NCI-H69 (cell line): ENCODE measurements around the gene TMPRSS6.

ENCODE experiments used
- DNase-seq: peaks from one replicate; lab custom pipeline; 2025; lab: John Stamatoyannopoulos, UW

TMPRSS6 gene

DNA sequence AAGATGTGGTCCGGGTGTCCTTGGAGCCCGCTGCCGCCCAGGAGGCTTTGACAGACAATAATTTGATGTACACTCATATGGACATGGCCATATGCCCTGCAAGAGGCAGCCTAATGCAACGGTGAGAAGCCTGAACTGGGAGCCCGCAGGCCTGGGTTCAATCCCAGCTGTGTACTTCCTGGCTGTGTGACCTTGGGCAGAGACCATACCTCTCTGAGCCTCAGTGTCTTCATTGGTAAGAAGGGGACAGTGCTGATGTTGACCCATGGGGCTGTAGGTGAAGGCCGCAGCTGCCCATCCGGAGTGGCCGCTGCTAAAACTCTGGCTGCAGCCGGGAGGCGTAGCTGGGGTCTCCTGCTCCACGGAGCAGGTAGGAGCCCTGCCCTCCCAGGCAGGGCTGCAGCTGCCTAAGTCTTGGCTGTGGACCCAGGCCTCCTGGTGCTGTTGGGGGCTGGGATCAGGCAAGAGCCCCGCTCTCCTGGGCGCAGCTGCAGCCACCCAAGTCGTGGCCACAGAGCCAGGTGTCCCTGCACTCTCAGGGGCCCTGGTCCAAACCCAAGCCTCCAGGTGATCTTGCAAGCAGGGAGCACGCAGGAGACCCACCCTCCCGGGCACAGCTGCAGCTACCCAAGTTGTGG lies 31.3 kb upstream of the TMPRSS6 start:
- no peak for DNase-seq

DNA sequence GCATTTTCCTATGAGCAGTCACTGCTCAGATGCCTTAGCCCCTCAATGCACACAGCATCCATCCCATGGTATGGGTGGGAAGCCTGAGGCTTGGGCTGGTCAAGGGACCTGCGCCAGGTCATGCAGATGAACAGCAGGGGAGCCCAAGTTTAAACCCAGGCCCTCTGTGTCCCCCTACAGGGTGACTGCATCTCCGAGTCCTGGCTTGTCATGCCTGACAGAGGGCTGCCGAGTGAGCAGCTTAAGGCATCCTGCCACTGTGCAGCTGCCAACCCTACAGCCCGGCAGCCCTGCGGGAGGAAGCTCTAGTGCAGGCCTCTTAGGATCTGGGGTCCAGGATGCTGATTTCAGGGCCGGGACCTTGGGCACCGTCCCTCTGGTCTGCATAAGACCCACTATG lies 30.2 kb upstream of the TMPRSS6 start:
- DNase-seq, result no peak

DNA sequence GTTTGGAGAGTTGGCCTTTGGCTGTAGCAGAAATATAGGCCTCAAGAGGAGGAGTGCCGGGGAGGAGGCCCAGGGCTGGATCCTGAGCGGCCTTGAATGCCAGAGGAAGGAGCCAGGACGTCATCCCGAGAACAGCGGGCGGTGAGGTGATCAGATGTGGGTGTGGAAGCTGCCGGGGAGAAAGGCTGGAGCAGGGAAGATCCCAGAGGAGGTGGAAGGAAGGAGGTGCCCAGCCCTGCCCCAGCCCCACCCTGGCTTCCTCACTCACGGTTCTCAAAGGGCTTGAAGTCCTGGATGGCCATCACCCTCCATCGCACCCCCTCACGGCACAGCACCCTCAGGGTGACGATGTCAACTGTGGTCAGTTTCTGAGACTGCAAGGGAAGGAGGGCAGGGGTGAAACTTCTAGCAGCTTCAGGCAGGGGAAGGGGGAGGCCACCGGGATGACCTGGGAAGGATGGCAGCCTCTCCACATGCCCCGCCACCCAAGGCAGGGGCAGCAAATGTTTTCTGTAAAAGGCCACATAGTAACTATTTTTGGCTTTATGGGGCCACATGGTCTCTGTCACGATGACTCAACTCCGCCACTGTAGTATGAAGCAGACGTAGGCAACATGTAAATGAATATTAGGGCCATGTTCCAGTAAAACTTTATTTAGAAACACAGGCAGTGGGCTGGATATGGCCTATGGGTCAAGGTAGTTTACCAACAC lies 29.5 kb upstream of the TMPRSS6 start:
- DNase-seq, result no peak

DNA sequence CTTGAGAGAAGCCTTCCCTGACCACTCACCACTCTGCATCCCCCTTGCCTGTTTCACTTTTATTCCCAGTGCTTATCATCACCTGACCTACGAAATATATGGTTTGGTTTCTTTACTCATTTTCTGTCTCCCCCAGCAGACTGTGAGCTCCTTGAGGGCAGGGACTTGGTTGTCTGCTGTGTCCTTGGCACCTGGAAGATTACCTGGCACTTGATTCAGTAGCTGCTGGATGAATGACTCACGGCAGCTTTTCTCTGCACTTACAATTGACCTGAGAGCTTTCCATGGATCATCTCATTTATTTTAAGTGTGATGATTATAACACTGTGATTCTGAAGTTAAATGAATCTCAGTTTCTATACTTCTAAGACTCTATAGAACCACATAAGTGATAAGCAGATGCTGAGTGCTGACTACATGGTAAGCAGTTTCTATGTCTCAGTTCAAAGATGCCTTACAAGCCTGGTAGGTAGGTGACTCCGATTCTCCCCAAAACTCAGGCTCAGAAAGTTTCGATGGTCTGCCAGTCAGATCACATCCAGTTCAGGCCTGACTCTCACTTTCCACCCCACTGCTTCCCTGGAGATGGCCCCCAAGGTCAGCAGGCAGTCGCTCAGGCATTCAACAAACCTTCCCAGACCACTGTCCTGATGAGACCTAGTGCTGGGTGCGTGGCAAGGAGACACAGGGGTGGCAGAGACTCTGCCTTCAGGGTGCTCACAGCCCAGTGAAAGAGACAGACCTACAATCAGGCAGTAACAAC lies 28.6 kb upstream of the TMPRSS6 start:
- no peak for DNase-seq

GRCh38 chr22:37137131-37137530 lies 27.6 kb upstream of the TMPRSS6 start:
- no peak for DNase-seq

GRCh38 chr22:37135023-37135422 lies 25.5 kb upstream of the TMPRSS6 start:
- no peak for DNase-seq

DNA sequence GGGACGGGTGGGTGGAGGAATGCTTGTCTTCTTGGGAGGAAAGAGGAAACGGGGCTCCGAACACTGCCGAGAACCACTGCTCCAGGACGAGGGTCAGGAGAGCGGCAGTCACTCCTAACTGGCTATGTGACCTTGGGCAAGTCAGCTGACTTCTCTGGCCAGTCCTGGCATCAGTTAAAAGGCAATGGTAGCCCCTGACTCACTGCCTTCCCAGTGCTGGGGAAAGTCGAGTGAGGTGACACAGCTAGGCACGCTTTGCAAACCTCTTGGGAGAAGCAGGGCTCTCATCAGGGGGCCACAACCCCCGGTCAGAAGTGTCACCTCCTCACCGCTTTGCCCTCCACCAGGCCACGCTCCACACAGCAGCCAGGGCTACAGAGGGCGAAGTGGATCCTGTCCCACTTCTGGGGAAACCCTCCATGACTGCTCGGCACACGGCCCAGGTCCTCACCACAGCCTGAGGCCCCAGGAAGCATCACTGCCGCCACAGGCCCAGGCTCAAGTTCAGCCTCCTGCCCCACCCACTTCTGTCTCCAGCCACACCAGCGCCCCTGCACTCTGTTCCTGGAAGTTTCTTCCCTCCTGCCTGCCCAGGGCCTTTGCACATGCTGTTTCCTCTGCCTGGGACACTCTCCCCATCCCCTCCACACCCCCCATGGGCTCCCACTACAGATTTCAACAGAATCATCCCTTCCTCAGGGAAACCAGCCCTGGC lies 23.9 kb upstream of the TMPRSS6 start:
- no peak for DNase-seq

- no peak for DNase-seq
These were observed 23.3 kb upstream of the TMPRSS6 start for GRCh38 chr22:37132773-37133172.

- no peak for DNase-seq
These were observed 20.4 kb upstream of the TMPRSS6 start for GRCh38 chr22:37129866-37130441.

DNA sequence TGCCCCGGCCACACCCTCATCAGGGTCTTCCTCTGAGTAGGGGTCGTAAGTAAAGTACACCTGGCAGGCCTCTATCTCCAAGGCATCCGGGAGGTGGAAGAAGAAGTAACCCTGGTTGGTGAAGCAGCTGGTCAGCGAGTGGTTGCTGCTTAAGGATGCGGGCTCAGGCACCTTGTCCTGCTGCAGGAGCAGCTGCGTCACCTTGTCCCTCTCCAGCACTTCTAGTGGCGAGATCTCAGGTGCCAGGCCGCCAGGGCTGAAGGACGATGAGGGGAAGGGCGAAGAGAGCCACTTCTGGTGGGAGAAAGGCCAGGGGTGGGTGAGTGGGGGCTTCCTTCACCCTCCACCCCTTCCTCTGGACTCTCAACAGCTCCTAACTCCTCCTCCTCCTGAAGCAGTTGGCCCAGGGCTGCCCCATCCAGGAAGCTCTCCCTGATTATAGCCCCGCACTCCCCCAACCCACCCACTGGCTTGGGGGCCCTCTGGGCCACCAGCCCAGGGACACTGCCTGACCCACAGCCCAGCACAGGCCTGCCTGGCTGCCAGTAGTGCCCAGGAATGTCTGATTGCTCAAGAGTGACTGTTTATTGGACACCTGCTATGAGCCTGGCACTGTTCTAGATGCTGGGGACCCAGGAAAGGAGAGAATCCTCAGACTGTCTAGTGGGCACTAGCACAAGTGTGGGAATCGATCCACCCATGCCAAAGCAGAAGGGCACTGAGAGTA lies 19.2 kb upstream of the TMPRSS6 start:
- DNase-seq, result no peak

GRCh38 chr22:37127350-37127878 lies 17.9 kb upstream of the TMPRSS6 start:
- no peak for DNase-seq

DNA sequence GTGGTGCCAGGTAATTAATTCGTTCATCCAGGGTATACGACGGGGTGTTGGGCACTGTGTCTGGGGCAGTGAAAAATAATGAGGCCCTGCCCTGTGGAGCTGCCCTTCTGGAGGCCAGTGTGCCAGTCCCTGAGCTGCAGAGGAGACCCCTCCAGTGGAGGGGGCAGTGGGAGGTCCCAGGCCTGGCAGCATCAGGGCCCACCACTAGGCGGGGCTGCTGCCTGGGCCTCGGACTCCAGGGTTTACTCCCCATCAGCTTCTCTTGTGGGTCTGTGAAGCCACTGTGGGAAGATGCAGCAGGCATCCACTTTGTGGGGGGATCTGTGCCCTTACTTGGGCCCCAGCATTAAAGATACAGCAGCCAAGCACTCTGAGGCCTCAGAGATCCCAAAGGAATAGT lies 17.4 kb upstream of the TMPRSS6 start:
- DNase-seq, result peak; percentile 7

DNA sequence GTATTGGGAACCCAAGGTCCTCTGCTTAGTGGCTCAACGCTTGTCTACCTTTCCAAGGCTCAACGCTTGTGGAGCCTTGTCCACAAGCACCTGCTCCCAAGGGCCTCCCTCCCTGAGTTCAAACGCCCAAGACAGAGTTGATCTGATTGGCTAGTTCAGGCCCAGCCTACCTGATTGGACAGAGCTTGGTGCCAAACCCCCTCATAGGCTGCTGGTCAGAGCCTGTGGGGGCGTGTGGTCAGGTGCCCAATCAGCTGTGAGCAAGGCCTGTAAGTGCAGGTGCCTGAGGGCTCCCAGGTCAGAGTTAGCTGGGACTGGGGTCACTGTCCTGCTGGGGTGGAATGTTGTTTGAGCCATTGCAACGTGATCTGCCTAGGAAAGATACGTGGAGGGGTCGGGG lies 16.9 kb upstream of the TMPRSS6 start:
- peak; percentile 21 for DNase-seq

DNA sequence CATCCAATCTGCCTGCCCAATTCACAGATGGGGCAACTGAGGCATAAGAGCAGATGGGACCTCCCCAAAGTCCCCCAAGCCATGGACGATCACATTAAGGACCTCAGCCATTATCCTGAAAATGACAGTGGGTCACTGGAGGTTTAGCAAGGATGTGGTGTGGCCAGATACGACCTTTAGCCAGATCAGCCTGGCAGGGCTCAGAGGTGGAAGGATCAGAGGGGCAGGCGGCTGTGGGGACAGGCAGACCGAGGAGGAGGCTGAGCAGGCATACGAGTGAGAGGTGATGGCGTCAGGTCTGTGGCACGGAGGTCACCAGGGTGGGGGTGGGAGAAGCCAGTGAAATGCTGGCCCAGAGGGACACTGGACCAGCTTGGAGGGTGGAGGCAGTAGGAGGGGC lies 14.1 kb upstream of the TMPRSS6 start:
- no peak for DNase-seq

DNA sequence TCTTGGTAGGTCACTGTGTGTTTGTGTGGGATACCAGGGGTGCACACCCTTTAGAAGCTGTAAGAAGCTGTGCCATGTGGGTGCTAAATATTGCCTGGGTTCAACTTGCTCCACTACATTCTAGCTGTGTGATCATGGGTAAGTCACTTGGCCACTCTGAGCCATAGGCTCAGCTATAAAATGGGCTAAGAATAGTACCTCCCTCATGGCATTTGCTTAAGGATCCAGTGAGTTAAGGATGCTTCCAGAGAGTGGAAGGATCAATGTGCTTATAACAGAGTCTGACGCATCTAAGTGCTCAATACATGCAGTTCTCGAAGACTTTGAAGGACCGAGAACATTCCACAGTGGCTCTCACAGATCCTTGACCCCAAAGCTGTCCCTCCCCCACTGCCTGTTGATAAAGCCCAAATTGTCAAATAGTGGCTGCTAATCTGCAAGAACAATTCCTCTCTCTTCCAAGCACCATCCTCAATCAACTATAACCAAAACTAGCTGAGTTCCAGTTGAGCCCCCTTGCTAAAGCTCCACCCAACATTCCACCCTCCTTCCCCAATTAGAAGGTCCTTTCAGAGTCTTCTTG lies 13.2 kb upstream of the TMPRSS6 start:
- no peak for DNase-seq

DNA sequence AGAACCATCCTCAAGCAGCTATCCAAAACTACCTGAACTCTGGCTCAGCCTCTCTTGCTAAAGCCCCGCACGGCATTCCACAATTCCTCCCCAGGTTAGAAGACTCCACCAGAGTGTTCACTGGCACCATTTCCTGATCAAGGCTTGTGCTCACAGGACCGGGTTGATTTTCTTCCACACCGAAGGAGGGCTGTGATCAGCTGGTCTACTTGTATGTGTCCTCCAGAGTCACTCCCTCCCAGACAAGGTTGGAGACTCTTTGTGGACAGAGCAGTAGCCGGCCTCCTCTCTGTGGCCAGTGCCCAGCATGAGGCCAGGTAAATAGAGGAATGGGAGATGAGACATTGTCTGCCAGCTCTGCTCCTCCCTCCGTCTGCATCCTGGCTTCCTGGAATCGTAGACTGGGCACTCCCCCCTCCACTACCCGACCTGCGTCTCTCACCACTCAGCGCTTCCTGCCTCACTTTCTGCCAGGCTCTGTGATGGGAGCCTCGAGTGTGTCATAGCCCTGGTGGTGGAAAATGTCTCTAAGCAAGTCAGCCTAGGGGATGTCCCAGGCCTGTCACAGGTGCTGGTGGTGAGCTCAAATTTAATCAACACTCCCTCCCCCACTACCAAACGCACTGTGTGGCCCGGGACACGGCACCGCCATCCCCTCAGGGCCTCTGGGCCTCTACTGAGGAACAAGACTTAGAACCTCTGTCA lies 12.5 kb upstream of the TMPRSS6 start:
- peak; percentile 70 for DNase-seq

DNA sequence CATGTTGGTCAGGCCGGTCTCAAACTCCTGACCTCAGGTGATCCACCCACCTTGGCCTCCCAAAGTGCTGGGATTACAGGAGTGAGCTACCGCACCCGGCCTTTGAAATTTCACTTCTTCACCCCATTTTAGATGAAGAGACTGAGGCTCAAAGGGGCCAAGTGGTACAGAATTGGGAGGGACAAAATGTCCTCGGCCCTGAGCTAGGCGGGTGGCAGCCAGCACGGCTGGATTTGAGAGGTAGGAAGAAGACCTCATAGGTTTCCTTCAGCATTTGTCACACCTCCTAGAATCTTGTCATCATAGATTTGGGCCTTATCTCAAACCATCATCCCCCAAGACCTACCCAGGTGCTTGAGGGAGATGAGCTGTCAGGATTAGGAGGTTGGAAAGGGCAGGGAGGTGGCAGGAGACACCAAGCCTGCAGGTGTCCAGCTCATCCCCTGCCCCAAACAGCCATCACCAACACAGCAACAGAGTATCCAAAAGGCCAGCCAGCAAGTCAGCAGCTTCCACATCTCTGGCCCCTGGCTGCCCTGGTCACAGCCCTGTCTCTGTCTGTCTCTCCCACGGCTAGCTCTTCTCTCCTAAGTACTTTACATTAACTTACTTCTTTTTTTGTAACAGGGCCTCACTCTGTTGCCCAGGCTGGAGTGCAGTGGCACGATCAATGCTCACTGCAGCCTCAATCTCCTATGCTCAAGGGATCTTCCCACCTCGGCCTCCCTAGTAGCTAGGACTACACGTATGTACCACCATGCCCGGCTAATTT lies 11.2 kb upstream of the TMPRSS6 start:
- no peak for DNase-seq

DNA sequence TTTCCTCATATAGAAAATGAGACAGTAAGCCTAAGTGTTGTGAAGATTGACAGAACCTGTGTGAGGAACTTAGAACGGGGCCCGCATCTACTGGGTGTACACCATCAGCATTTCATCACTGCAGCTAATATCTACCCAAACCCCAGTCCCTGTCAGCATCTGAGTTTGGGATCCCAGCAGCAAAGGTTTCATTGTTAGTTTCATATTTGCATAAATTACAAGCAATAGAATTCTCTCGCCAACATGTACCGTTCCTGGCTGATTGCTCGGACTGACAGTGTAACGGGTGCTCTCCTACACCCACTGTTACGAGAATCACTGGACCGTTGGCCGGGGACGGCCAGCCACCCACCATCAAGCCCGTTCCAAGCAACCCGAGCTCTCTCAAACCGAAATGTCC lies 10.4 kb upstream of the TMPRSS6 start:
- DNase-seq, result no peak

GRCh38 chr22:37118083-37118482 lies 8.6 kb upstream of the TMPRSS6 start:
- no peak for DNase-seq
